ENCODE measurements around the gene C10orf105. TPM values are rescaled to one million over a fixed set of nuclear protein-coding genes. Genes with fewer than 3 reads are reported as not detected.

The C10orf105 gene
- polyA plus RNA-seq, 3 donors, result 0.03 to 0.22 (median 0.19) TPM

- no peak overlapping the region for H3K27ac ChIP-seq (ENCODE audit: low read depth, low read length)
- WGBS, 3 donors, result 77 to 83% (median 82%) methylated on average over 11 to 16 of the region's 16 CpGs
These were observed 47.3 kb downstream of the C10orf105 start for GRCh38 chr10:71671994-71672946.

GRCh38 chr10:71667387-71667752, 52.2 kb downstream of the C10orf105 start:
- no peak overlapping the region for H3K27ac ChIP-seq (ENCODE audit: low read depth, low read length)
- 32 to 44% (median 38%) methylated on average over 5 of the region's 5 CpGs for WGBS, 3 donors

- H3K27ac ChIP-seq (ENCODE audit: low read depth, low read length), result no peak overlapping the region
- whole genome bisulfite sequencing, 3 donors, result 43 to 64% (median 61%) methylated on average over 18 of the region's 18 CpGs
These were observed 52.8 kb downstream of the C10orf105 start for GRCh38 chr10:71666639-71667386.

- H3K27ac ChIP-seq (ENCODE audit: low read depth, low read length), result no peak overlapping the region
- WGBS, 3 donors, result 71 to 91% (median 82%) methylated on average over 9 of the region's 9 CpGs
These were observed 54.1 kb downstream of the C10orf105 start for GRCh38 chr10:71665456-71665855.

GRCh38 chr10:71664585-71664984, 55.0 kb downstream of the C10orf105 start:
- WGBS, 3 donors, result 70 to 96% (median 74%) methylated on average over 2 of the region's 2 CpGs
- H3K27ac ChIP-seq (ENCODE audit: low read depth, low read length), result no peak overlapping the region

- whole genome bisulfite sequencing, 3 donors, result 72 to 89% (median 88%) methylated on average over 7 of the region's 7 CpGs
- H3K27ac ChIP-seq (ENCODE audit: low read depth, low read length), result no peak overlapping the region
These were observed 56.3 kb downstream of the C10orf105 start for GRCh38 chr10:71663311-71663710.

GRCh38 chr10:71661779-71662336, 57.7 kb downstream of the C10orf105 start:
- 65 to 90% (median 88%) methylated on average over 21 to 27 of the region's 28 CpGs for WGBS, 3 donors

More at GRCh38 chr10:71661779-71662336, 57.7 kb downstream of the C10orf105 start:
- H3K27ac ChIP-seq (ENCODE audit: low read depth, low read length), result no peak overlapping the region

Other genes starting within 250 kb of the C10orf105 start
- gene VSIR, start 53.7 kb upstream of the C10orf105 start, polyA plus RNA-seq, result 10 to 100 TPM; 18.7 to 87.3 (median 40.3) TPM
- gene PSAP, start 131.5 kb upstream of the C10orf105 start, polyA plus RNA-seq, result 100 to 1,000 TPM; 323 to 822 (median 464) TPM
- gene CHST3, start 244.6 kb upstream of the C10orf105 start, polyA plus RNA-seq, result 10 to 100 TPM in 1 of 3 donors, 1 to 10 TPM in 2; 2.6 to 21.8 (median 6.3) TPM

Measured in adipose tissue (tissue), 3 donors.